DND-41 (cell line): ENCODE measurements around the gene RIT1.

Source experiments
- ATAC-seq: fragments of 200-7000 bp; cut with Tn5 transposase; 3 replicates; pipeline ENCODE4 v1.9.1; 2021; ENCODE audit warnings: low read depth; ENCODE audit not compliant: insufficient read depth
- DNase-seq: peaks from one replicate; pipeline ENCODE4 v3.0.0-alpha.2; 2020
- H2AFZ ChIP-seq: 2 replicates; pipeline ENCODE4 v1.6.0; 2012; ENCODE audit warnings: low read depth, low read length
- H3K27ac ChIP-seq: 2 replicates; pipeline ENCODE4 v1.5.1; 2012; ENCODE audit warnings: low read length, inconsistent platforms
- H3K27me3 ChIP-seq: fragments of 200-600 bp; sonication (generic); 2 replicates; pipeline ENCODE4 v1.6.0; 2012; ENCODE audit warnings: low read length, mild to moderate bottlenecking, inconsistent platforms; ENCODE audit not compliant: insufficient read depth, poor library complexity
- H3K36me3 ChIP-seq: 2 replicates; pipeline ENCODE4 v1.5.1; 2012; ENCODE audit warnings: low read length, inconsistent platforms; ENCODE audit not compliant: insufficient read depth
- H3K4me1 ChIP-seq: 2 replicates; pipeline ENCODE4 v1.5.1; 2012; ENCODE audit warnings: mild to moderate bottlenecking, low read length; ENCODE audit not compliant: insufficient read depth
- H3K4me2 ChIP-seq: 2 replicates; pipeline ENCODE4 v1.6.0; 2012; ENCODE audit warnings: mild to moderate bottlenecking, moderate library complexity, low read length, inconsistent platforms; ENCODE audit not compliant: insufficient read depth
- H3K4me3 ChIP-seq, 2 experiments: fragments of 200-600 bp in 1 of 2; shearing (Covaris generic) in 1 of 2; 2 replicates each; pipeline ENCODE4 v1.5.1; 2012 to 2016; ENCODE audit warnings: inconsistent platforms in 2 of 2, low read length in 2 of 2, mild to moderate bottlenecking in 2 of 2, low read depth in 1 of 2, moderate library complexity in 1 of 2
- H3K79me2 ChIP-seq: 2 replicates; pipeline ENCODE4 v1.6.0; 2012; ENCODE audit warnings: low read length, inconsistent platforms; ENCODE audit not compliant: insufficient read depth
- H3K9ac ChIP-seq: 2 replicates; pipeline ENCODE4 v1.6.0; 2012; ENCODE audit warnings: low read depth, mild to moderate bottlenecking, inconsistent platforms, low read length, moderate library complexity
- H3K9me3 ChIP-seq: 2 replicates; pipeline ENCODE4 v1.5.1; 2012; ENCODE audit warnings: low read length, moderate library complexity, mild to moderate bottlenecking, inconsistent platforms; ENCODE audit not compliant: insufficient read depth, severe bottlenecking
- H4K20me1 ChIP-seq: 2 replicates; pipeline ENCODE4 v1.6.0; 2012; ENCODE audit warnings: low read length; ENCODE audit not compliant: insufficient read depth
- CTCF ChIP-seq: IDR thresholded peaks from 2 replicates; pipeline ENCODE4 v1.5.1; 2012; ENCODE audit warnings: borderline replicate concordance, low read length, moderate library complexity, mild to moderate bottlenecking; ENCODE audit not compliant: poor library complexity, severe bottlenecking; ENCODE audit errors: extremely low read depth
- EZH2 ChIP-seq: IDR thresholded peaks from 3 replicates; pipeline ENCODE4 v1.6.1; 2012; ENCODE audit warnings: borderline replicate concordance, low read depth, mild to moderate bottlenecking, moderate library complexity, low read length, inconsistent platforms; ENCODE audit not compliant: severe bottlenecking

The RIT1 gene

DNA sequence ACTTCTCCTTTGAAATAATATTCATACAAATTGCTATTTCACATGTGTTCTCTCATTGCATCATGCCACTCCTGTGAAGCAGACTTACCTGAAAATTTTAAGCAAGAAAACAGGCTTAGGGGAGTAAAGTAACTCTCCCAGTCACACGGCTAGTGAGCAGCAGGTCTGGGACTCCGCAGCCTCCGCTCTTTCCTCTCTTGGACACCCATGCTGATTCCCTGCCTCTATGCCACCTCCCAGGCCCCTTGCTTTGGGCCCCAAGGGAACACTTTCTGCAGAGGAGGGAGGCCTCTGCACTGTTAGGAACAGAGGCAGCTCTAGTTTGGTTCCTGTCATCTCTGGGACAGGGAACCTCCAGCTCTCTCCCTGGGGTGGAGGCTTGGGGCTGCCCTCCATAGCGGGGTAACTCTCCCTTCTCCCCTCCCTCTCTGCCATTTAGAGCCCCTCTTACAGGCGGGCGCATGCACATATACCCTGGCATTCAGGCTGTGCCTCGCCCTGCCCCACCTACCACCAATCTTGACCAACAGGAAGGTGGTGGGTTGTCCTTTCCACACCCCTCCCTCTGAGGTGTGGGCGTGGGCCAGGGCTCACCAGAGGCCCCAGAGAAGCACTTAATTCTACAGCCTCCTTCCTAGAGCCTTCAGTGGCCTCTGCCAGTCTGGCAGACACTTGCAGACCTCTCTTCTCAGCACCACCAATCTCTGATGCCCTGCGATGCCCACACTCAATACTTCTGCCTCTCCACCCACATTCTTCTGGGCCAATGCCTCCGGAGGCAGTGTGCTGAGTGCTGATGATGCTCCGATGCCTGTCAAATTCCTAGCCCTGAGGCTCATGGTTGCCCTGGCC is 30.1 kb upstream of the RIT1 start, which contains the start of gene RXFP4:
TSS of gene RXFP4 (plus strand) at position 646 of the 852 bp plus-strand sequence. CDS start at position 718, 72 bp downstream.
- peak; percentile 18 for DNase-seq
- Histone ChIP-seq H3K9me3 (no peaks in the 10 kb centered on the region), H3K27ac (peak within 1 kb of the TSS; percentile 37), H2AFZ (peak within 1 kb of the TSS; percentile 38; the same call in 1 of the 2 replicates), H3K36me3 (peaks cover 4% of the 10 kb centered on the region; the same call in 1 of the 2 replicates), H3K79me2 (no peaks in the 10 kb centered on the region), H3K4me3 (no peak within 1 kb of the TSS), H3K27me3 (no peaks in the 10 kb centered on the region), H3K9ac (peak within 1 kb of the TSS; percentile 11; the same call in 1 of the 2 replicates), H3K4me2 (no peak within 1 kb of the TSS), H3K4me1 (peaks cover 23% of the 10 kb centered on the region), H4K20me1 (no peaks in the 10 kb centered on the region; the same call in 1 of the 2 replicates)
- TF ChIP-seq CTCF (no peak), EZH2 (no peak)
- ATAC-seq: peak; percentile 25

- H2AFZ ChIP-seq: peak overlapping the region; percentile 38; the same call in 1 of the 2 replicates
Measured at GRCh38 chr1:155940482-155940992, 29.4 kb upstream of the RIT1 start.

DNA sequence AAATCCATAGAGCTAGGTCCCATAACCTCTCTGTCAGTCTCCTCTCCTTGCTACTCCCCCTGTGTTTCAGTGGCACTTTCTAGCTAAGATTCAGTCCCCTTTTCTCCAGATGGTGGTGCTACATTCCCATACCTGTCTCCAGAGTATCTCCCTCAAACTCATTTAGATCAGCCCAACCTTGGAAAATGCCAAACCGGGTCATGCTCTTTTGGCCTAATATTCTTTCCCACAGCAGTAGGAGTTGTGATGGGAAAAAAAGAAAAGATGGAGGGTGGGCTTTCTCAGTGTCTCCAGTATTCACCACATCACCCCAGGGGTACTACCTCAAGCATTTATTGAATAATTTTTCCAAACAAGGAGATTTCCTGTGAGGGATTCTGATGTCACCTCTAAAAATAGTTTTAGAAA is 27.1 kb upstream of the RIT1 start:
- no peaks in the 10 kb centered on the region for H3K27me3 ChIP-seq
- H3K79me2 ChIP-seq: peaks cover 20% of the 10 kb centered on the region
- H3K9me3 ChIP-seq: no peaks in the 10 kb centered on the region
- no peak overlapping the region for H3K9ac ChIP-seq
- H4K20me1 ChIP-seq: peaks cover 3% of the 10 kb centered on the region
- H2AFZ ChIP-seq: no peak overlapping the region
- H3K27ac ChIP-seq: no peak overlapping the region
- H3K36me3 ChIP-seq: peaks cover 9% of the 10 kb centered on the region
- H3K4me2 ChIP-seq: no peak overlapping the region
- peak; percentile 45 for ATAC-seq
- peaks cover 37% of the 10 kb centered on the region for H3K4me1 ChIP-seq
- no peak for TF ChIP-seq EZH2
- TF ChIP-seq CTCF: peak; percentile 93
- peak; percentile 65 for DNase-seq
- no peak overlapping the region for H3K4me3 ChIP-seq

More at GRCh38 chr1:155940482-155940992, 29.4 kb upstream of the RIT1 start:
- no peaks in the 10 kb centered on the region for H3K9me3 ChIP-seq
- no peaks in the 10 kb centered on the region for H3K79me2 ChIP-seq
- peak overlapping the region; percentile 37 for H3K27ac ChIP-seq
- peaks cover 23% of the 10 kb centered on the region for H3K4me1 ChIP-seq
- no peaks in the 10 kb centered on the region; the same call in 1 of the 2 replicates for H4K20me1 ChIP-seq
- H3K4me2 ChIP-seq: no peak overlapping the region
- ATAC-seq (peak; percentile 33; the same call in 1 of the 3 replicates), DNase-seq (peak; percentile 23)
- peak overlapping the region; percentile 11; the same call in 1 of the 2 replicates for H3K9ac ChIP-seq
- no peaks in the 10 kb centered on the region for H3K36me3 ChIP-seq
- no peak overlapping the region for H3K4me3 ChIP-seq
- TF ChIP-seq EZH2: no peak
- no peak for TF ChIP-seq CTCF
- no peaks in the 10 kb centered on the region for H3K27me3 ChIP-seq
